22Rv1 (cell line): Measurements from ENCODE around the gene PLXNC1.

ENCODE experiments used
- ZFX ChIP-seq: fragments of 450-650 bp; IDR thresholded peaks from 2 replicates; pipeline ENCODE4 v1.6.1; 2017; ENCODE audit warnings: antibody characterized with exemption, borderline replicate concordance
- TF ChIP-seq, protein P1 (sequence below): fragments of 450-650 bp; IDR thresholded peaks from 2 replicates; pipeline ENCODE4 v1.5.1; 2017; ENCODE audit warnings: mild to moderate bottlenecking

DNA sequence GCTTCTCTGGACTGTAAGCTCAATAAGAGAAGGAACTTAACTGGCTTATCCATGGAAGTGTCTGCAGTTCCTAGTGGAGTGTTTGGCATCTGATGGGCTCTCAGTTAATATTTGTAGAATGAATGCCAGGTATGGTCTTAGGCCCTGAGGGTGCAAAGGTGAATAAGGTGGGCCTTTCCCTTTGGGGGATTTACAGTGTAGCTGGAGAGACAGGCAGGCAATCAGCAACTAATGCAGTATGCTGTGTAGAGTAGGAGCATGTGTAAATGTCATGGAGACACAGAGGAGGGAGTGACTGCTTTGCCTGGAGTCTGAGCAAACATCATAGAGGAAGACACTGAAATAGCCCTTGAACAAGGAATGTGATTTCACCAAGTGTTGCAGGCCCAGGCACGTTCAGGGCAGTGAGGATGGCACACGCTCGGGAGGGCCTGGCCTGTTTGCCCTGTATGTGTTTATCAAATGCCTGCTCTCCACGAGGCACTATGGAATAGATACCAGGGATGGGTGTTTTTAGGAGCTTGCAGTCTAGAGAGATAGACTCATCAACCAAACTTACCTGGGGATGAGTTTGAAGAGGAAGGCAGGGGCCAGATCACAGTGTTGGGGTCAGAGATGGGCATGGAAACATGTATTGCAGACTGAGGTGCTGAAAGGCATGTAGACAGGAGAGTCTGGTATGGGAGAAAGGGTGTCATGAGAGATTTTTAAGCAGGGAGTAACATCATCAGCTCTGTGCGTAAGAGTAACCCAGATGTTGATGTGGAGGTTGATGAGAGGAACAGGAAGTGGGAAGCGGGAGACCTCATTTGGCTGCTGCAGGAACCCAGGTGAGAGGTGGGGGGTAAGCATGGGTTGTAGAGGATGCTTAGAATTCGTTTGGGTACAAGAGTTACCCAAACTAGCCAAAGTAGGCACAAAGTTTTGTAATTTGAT lies 54.1 kb downstream of the PLXNC1 start:
- TF ChIP-seq, protein P1, sequence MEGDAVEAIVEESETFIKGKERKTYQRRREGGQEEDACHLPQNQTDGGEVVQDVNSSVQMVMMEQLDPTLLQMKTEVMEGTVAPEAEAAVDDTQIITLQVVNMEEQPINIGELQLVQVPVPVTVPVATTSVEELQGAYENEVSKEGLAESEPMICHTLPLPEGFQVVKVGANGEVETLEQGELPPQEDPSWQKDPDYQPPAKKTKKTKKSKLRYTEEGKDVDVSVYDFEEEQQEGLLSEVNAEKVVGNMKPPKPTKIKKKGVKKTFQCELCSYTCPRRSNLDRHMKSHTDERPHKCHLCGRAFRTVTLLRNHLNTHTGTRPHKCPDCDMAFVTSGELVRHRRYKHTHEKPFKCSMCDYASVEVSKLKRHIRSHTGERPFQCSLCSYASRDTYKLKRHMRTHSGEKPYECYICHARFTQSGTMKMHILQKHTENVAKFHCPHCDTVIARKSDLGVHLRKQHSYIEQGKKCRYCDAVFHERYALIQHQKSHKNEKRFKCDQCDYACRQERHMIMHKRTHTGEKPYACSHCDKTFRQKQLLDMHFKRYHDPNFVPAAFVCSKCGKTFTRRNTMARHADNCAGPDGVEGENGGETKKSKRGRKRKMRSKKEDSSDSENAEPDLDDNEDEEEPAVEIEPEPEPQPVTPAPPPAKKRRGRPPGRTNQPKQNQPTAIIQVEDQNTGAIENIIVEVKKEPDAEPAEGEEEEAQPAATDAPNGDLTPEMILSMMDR: no peak
- TF ChIP-seq ZFX: no peak
